Spleen (tissue), 7 donors: ENCODE results near the gene BATF.

Experiments used
- CTCF ChIP-seq, 11 experiments: fragments of 200-600 bp in 7 of 11; fragments of 450-650 bp in 4 of 11; sonication (generic) in 4 of 11; IDR thresholded peaks in 8 of 11; conservative IDR thresholded peaks in 3 of 11; 1 replicate in 7 of 11; 2 replicates in 4 of 11; pipeline versions ENCODE4 v1.4.0 to v1.8.0; 2016 to 2021; ENCODE audit warnings: antibody characterized with exemption in 11 of 11, inconsistent platforms in 4 of 11, mild to moderate bottlenecking in 1 of 11
- POLR2A ChIP-seq, 3 donors: fragments of 450-650 bp; IDR thresholded peaks; one replicate each; pipeline ENCODE4 v1.5.1; 2017; ENCODE audit warnings: antibody characterized with exemption in 3 of 3, mild to moderate bottlenecking in 1 of 3
- donor health status: DM: no; HTN: no; CAD: no; lungs with moderate emphysema.
- donor health status: DM: no; HTN: no; CAD: no.
- donor health status: DM: no; HTN: no; CAD: no.

GRCh38 chr14:75497191-75497590, 25.1 kb upstream of the BATF start:
- TF ChIP-seq POLR2A (IDR thresholded peaks at IDR 0.05) (no peak), CTCF (IDR thresholded peaks at IDR 0.05 in 8 of 11, conservative IDR thresholded peaks at IDR 0.05 in 3 of 11) (no peak)
